Measurements from ENCODE around the gene LMX1A.

Gene LMX1A

GRCh38 chr1:165316153-165316772, 40.3 kb downstream of the LMX1A start:
- DNase-seq: no peak

GRCh38 chr1:165315481-165315880, 41.0 kb downstream of the LMX1A start:
- no peak for DNase-seq

- DNase-seq: no peak
These were observed 42.6 kb downstream of the LMX1A start for GRCh38 chr1:165313903-165314302.

GRCh38 chr1:165312591-165312990, 43.9 kb downstream of the LMX1A start:
- DNase-seq: no peak

GRCh38 chr1:165306543-165307434, 49.7 kb downstream of the LMX1A start:
- DNase-seq: no peak

- no peak for DNase-seq
These were observed 53.1 kb downstream of the LMX1A start for GRCh38 chr1:165303386-165303785.

GRCh38 chr1:165300400-165300903, 56.1 kb downstream of the LMX1A start:
- no peak for DNase-seq

- DNase-seq: no peak
These were observed 58.2 kb downstream of the LMX1A start for GRCh38 chr1:165298203-165298820.

GRCh38 chr1:165296205-165296604, 60.3 kb downstream of the LMX1A start:
- DNase-seq: no peak

GRCh38 chr1:165290148-165290547, 66.4 kb downstream of the LMX1A start:
- no peak for DNase-seq

GRCh38 chr1:165289556-165289955, 67.0 kb downstream of the LMX1A start:
- no peak for DNase-seq

GRCh38 chr1:165288350-165289120, 68.0 kb downstream of the LMX1A start:
- DNase-seq: peak; percentile 30

- no peak for DNase-seq
These were observed 68.7 kb downstream of the LMX1A start for GRCh38 chr1:165287781-165288180.

GRCh38 chr1:165287329-165287728, 69.2 kb downstream of the LMX1A start:
- DNase-seq: no peak

- peak; percentile 53 for DNase-seq
These were observed 72.1 kb downstream of the LMX1A start for GRCh38 chr1:165284454-165284853.

- DNase-seq: no peak
These were observed 75.2 kb downstream of the LMX1A start for GRCh38 chr1:165281207-165281901.

GRCh38 chr1:165279882-165280281, 76.6 kb downstream of the LMX1A start:
- DNase-seq: no peak

GRCh38 chr1:165276314-165276713, 80.2 kb downstream of the LMX1A start:
- no peak for DNase-seq

- no peak for DNase-seq
These were observed 91.2 kb downstream of the LMX1A start for GRCh38 chr1:165265196-165265838.

- DNase-seq: no peak
These were observed 96.6 kb downstream of the LMX1A start for GRCh38 chr1:165259706-165260428.

- no peak for DNase-seq
These were observed 97.3 kb downstream of the LMX1A start for GRCh38 chr1:165259236-165259635.
